ENCODE measurements around the gene ADGRL3.
"Not testable (repeated sequence)": the region's sequence is repeated elsewhere in the genome, so short reads cannot be mapped to it uniquely, and the experiment has no call there.

Gene ADGRL3

DNA sequence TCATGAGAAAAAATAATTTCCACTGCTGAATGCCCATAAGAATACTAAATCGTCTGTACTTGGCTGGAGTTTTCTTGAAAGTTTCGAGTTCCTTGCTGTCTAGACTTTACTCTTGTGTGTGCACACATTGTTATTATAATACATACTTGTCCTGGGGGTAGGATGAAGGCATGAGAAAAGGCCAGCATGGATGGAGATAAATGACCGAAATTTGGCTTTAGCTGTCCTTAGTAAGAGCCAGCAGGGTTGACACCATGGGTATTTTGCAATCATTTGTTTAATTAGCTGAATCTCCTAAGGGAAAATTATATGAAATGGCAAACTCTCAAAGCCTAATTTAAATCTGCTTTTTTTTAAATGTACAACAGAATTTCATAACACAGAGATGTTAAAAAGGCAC, 641.6 kb downstream of the ADGRL3 start:
- no peak overlapping the region for H3K14ac ChIP-seq (ENCODE audit: low read length)
- no peak overlapping the region for H3K4ac ChIP-seq (ENCODE audit: low read depth, low read length)
- H3K27me3 ChIP-seq (ENCODE audit: insufficient read depth, low read length) = no peaks in the 10 kb centered on the region
- H3K79me1 ChIP-seq (ENCODE audit: low read length) = no peaks in the 10 kb centered on the region
- H2BK5ac ChIP-seq (ENCODE audit: low read depth, low read length, poor library complexity) = no peak overlapping the region
- no peak overlapping the region for H2BK120ac ChIP-seq (ENCODE audit: insufficient read depth, low read length, poor library complexity)
- H3K79me2 ChIP-seq (ENCODE audit: control insufficient read depth, insufficient read depth, low read length, poor library complexity) = no peaks in the 10 kb centered on the region
- H3K4me1 ChIP-seq (ENCODE audit: control insufficient read depth in 1 of 2, insufficient read depth in 2 of 2, low read length in 2 of 2) = no peaks in the 10 kb centered on the region
- H4K12ac ChIP-seq (ENCODE audit: low read depth, low read length) = no peak overlapping the region
- H2AFZ ChIP-seq (ENCODE audit: insufficient read depth, low read length, poor library complexity) = no peak overlapping the region
- H2BK12ac ChIP-seq (ENCODE audit: low read length) = no peak overlapping the region
- no peaks in the 10 kb centered on the region for H3K36me3 ChIP-seq (ENCODE audit: control insufficient read depth in 1 of 2, insufficient read depth in 2 of 2, low read length in 2 of 2)
- no CpG with 5 or more reads among the region's 3 CpGs for WGBS (ENCODE audit: extremely low coverage, insufficient coverage, insufficient read length)
- H3K4me2 ChIP-seq (ENCODE audit: low read length) = no peak overlapping the region
- H3K9ac ChIP-seq (ENCODE audit: low read length) = no peak overlapping the region
- no peak overlapping the region for H4K91ac ChIP-seq (ENCODE audit: low read depth, low read length)
- no peak overlapping the region for H2AK5ac ChIP-seq (ENCODE audit: low read length)
- no peak overlapping the region for H3K23ac ChIP-seq (ENCODE audit: low read length)
- no peak overlapping the region for H3K27ac ChIP-seq (ENCODE audit: low read depth, low read length)
- no peaks in the 10 kb centered on the region for H3K9me3 ChIP-seq (ENCODE audit: insufficient read depth, low read depth, low read length)
- no peak overlapping the region for H3K4me3 ChIP-seq (ENCODE audit: low read depth, low read length)
- no peak overlapping the region for H3K18ac ChIP-seq (ENCODE audit: low read length)
- H4K8ac ChIP-seq (ENCODE audit: low read depth, low read length) = no peak overlapping the region
- no peak for DNase-seq

GRCh38 chr4:61851126-61851525, 651.0 kb downstream of the ADGRL3 start:
- Histone ChIP-seq H3K14ac (ENCODE audit: low read length) (no peak overlapping the region), H2AK5ac (ENCODE audit: low read length) (no peak overlapping the region)
- no CpG with 5 or more reads among the region's 3 CpGs for WGBS (ENCODE audit: extremely low coverage, insufficient coverage, insufficient read length)

DNA sequence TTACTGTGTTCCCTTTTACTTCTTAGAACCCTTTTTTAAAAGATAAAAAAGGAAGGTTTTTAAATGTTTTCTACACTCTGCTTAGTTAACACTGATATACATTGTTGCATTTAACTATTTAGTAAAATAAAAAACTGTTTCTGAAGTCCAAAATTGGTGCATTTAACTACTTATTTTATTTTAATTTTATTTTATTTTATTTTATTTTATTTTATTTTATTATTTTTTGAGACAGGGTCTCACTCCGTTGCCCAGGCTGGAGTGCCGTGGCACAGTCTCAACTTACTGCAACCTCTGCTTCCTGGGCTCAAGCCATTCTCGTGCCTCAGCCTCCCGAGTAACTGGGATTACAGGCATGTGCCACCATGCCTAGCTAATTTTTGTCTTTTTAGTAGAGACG, 652.0 kb downstream of the ADGRL3 start:
- H3K79me2 ChIP-seq (ENCODE audit: control insufficient read depth, insufficient read depth, low read length, poor library complexity); H3K4ac ChIP-seq (ENCODE audit: low read depth, low read length); H3K27ac ChIP-seq (ENCODE audit: low read depth, low read length); H2BK12ac ChIP-seq (ENCODE audit: low read length); H3K27me3 ChIP-seq (ENCODE audit: insufficient read depth, low read length); H3K4me2 ChIP-seq (ENCODE audit: low read length); H2AFZ ChIP-seq (ENCODE audit: insufficient read depth, low read length, poor library complexity); H3K18ac ChIP-seq (ENCODE audit: low read length); H2BK5ac ChIP-seq (ENCODE audit: low read depth, low read length, poor library complexity); H3K23ac ChIP-seq (ENCODE audit: low read length); H3K9ac ChIP-seq (ENCODE audit: low read length); H3K4me3 ChIP-seq (ENCODE audit: low read depth, low read length); H4K8ac ChIP-seq (ENCODE audit: low read depth, low read length); H4K12ac ChIP-seq (ENCODE audit: low read depth, low read length); DNase-seq; H3K14ac ChIP-seq (ENCODE audit: low read length); H2BK120ac ChIP-seq (ENCODE audit: insufficient read depth, low read length, poor library complexity); H3K36me3 ChIP-seq (ENCODE audit: control insufficient read depth in 1 of 2, insufficient read depth in 2 of 2, low read length in 2 of 2); H3K79me1 ChIP-seq (ENCODE audit: low read length); H4K91ac ChIP-seq (ENCODE audit: low read depth, low read length); H3K4me1 ChIP-seq (ENCODE audit: control insufficient read depth in 1 of 2, insufficient read depth in 2 of 2, low read length in 2 of 2); H3K9me3 ChIP-seq (ENCODE audit: insufficient read depth, low read depth, low read length); H2AK5ac ChIP-seq (ENCODE audit: low read length): not testable (repeated sequence)
- WGBS (ENCODE audit: extremely low coverage, insufficient coverage, insufficient read length) = no CpG with 5 or more reads among the region's 5 CpGs

More at GRCh38 chr4:61851126-61851525, 651.0 kb downstream of the ADGRL3 start:
- Histone ChIP-seq H3K27ac (ENCODE audit: low read depth, low read length) (no peak overlapping the region), H3K9ac (ENCODE audit: low read length) (no peak overlapping the region), H3K4me2 (ENCODE audit: low read length) (no peak overlapping the region), H3K36me3 (ENCODE audit: control insufficient read depth in 1 of 2, insufficient read depth in 2 of 2, low read length in 2 of 2) (no peaks in the 10 kb centered on the region), H3K79me2 (ENCODE audit: control insufficient read depth, insufficient read depth, low read length, poor library complexity) (no peaks in the 10 kb centered on the region), H3K9me3 (ENCODE audit: insufficient read depth, low read depth, low read length) (no peaks in the 10 kb centered on the region), H2BK120ac (ENCODE audit: insufficient read depth, low read length, poor library complexity) (no peak overlapping the region), H3K4me3 (ENCODE audit: low read depth, low read length) (no peak overlapping the region), H3K27me3 (ENCODE audit: insufficient read depth, low read length) (no peaks in the 10 kb centered on the region), H3K4ac (ENCODE audit: low read depth, low read length) (no peak overlapping the region), H3K79me1 (ENCODE audit: low read length) (no peaks in the 10 kb centered on the region), H3K18ac (ENCODE audit: low read length) (no peak overlapping the region), H2AFZ (ENCODE audit: insufficient read depth, low read length, poor library complexity) (no peak overlapping the region), H4K8ac (ENCODE audit: low read depth, low read length) (no peak overlapping the region), H4K12ac (ENCODE audit: low read depth, low read length) (no peak overlapping the region), H4K91ac (ENCODE audit: low read depth, low read length) (no peak overlapping the region), H2BK5ac (ENCODE audit: low read depth, low read length, poor library complexity) (no peak overlapping the region), H3K4me1 (ENCODE audit: control insufficient read depth in 1 of 2, insufficient read depth in 2 of 2, low read length in 2 of 2) (no peaks in the 10 kb centered on the region), H3K23ac (ENCODE audit: low read length) (no peak overlapping the region), H2BK12ac (ENCODE audit: low read length) (no peak overlapping the region)
- no peak for DNase-seq

DNA sequence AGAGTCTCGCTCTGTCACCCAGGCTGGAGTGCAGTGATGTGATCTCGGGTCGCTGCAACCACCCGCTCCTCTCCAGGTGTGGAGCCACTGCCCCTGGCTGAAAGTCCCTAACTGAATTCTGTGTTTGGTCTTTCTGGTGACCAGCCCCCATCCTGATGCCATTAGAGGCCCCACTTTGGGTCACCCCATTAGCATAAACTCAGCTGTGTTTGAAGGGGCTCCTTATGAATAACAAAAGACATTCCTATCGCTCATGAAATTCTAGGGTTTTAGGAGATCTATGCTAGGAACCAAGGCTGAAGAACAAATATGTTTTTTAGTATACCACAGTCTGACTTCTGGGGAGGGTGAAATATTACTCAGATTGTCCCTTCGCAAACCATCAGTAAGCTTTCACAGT, 652.9 kb downstream of the ADGRL3 start:
- Histone ChIP-seq H2AFZ (ENCODE audit: insufficient read depth, low read length, poor library complexity) (no peak overlapping the region), H3K4ac (ENCODE audit: low read depth, low read length) (no peak overlapping the region), H3K36me3 (ENCODE audit: control insufficient read depth in 1 of 2, insufficient read depth in 2 of 2, low read length in 2 of 2) (no peaks in the 10 kb centered on the region), H3K27me3 (ENCODE audit: insufficient read depth, low read length) (no peaks in the 10 kb centered on the region), H3K23ac (ENCODE audit: low read length) (no peak overlapping the region), H3K9ac (ENCODE audit: low read length) (no peak overlapping the region), H2BK12ac (ENCODE audit: low read length) (no peak overlapping the region), H3K4me3 (ENCODE audit: low read depth, low read length) (no peak overlapping the region), H2AK5ac (ENCODE audit: low read length) (no peak overlapping the region), H3K79me2 (ENCODE audit: control insufficient read depth, insufficient read depth, low read length, poor library complexity) (no peaks in the 10 kb centered on the region), H3K79me1 (ENCODE audit: low read length) (no peaks in the 10 kb centered on the region), H4K12ac (ENCODE audit: low read depth, low read length) (no peak overlapping the region), H3K27ac (ENCODE audit: low read depth, low read length) (no peak overlapping the region), H3K14ac (ENCODE audit: low read length) (no peak overlapping the region), H3K9me3 (ENCODE audit: insufficient read depth, low read depth, low read length) (no peaks in the 10 kb centered on the region), H3K4me2 (ENCODE audit: low read length) (no peak overlapping the region), H2BK120ac (ENCODE audit: insufficient read depth, low read length, poor library complexity) (no peak overlapping the region), H4K91ac (ENCODE audit: low read depth, low read length) (no peak overlapping the region), H3K4me1 (ENCODE audit: control insufficient read depth in 1 of 2, insufficient read depth in 2 of 2, low read length in 2 of 2) (no peaks in the 10 kb centered on the region), H4K8ac (ENCODE audit: low read depth, low read length) (no peak overlapping the region), H3K18ac (ENCODE audit: low read length) (no peak overlapping the region), H2BK5ac (ENCODE audit: low read depth, low read length, poor library complexity) (no peak overlapping the region)
- no CpG with 5 or more reads among the region's 6 CpGs for WGBS (ENCODE audit: extremely low coverage, insufficient coverage, insufficient read length)
- no peak for DNase-seq

All from trophoblast cell (in vitro differentiated cells and primary cell).